HT-29 (cell line): ENCODE measurements around the gene SNRK. TPM values are rescaled to one million over a fixed set of nuclear protein-coding genes. Genes with fewer than 3 reads are reported as not detected.

Experiments
- DNase-seq: peaks from one replicate; pipeline ENCODE4 v3.0.0-alpha.2; 2015; ENCODE audit warnings: low spot score
- total RNA-seq: library from RNA; depleted of rRNA; stranded (reverse); fragments of >200 nt; shearing (Covaris generic); gene quantifications from 2 replicates; pipeline ENCODE4 v1.2.3, GENCODE V29; 2014

SNRK gene
- total RNA-seq, 1 experiment from 2014 or later: 8.0 TPM

- DNase-seq: no peak
These were observed 23.3 kb downstream of the SNRK start for GRCh38 chr3:43309372-43310305.

DNA sequence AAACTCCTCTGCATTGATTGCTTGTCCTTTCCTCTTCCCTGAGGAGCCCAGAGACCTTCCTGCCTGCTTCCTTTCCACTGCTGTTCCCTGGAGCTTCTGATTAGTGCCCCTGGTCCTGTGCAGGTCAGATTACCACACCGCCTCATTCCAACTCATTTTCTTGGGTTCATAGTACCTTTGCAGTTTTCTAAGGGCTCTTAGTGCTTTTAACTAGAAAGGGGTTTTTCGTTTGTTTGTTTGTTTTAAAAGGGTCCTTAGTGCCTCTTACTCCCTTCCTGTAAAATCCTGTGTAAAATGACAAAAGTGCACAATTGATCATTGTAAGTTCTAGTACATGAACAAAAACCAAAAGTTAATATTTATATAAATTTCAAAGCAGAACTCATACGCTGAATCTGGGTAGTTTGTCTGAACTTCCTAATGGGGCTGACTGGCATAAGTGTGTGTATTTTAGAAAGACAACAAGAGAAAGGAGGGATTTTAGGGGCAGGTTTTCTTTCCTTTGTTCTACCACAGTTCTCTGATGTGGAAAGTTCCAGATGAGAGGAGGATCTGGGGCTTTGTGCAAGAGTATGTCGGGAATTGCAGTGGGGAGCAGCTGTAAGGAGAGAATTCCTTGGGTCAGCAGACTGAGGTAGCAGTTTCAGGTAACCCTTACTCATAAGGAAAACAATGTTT lies 30.6 kb downstream of the SNRK start:
- no peak for DNase-seq

DNA sequence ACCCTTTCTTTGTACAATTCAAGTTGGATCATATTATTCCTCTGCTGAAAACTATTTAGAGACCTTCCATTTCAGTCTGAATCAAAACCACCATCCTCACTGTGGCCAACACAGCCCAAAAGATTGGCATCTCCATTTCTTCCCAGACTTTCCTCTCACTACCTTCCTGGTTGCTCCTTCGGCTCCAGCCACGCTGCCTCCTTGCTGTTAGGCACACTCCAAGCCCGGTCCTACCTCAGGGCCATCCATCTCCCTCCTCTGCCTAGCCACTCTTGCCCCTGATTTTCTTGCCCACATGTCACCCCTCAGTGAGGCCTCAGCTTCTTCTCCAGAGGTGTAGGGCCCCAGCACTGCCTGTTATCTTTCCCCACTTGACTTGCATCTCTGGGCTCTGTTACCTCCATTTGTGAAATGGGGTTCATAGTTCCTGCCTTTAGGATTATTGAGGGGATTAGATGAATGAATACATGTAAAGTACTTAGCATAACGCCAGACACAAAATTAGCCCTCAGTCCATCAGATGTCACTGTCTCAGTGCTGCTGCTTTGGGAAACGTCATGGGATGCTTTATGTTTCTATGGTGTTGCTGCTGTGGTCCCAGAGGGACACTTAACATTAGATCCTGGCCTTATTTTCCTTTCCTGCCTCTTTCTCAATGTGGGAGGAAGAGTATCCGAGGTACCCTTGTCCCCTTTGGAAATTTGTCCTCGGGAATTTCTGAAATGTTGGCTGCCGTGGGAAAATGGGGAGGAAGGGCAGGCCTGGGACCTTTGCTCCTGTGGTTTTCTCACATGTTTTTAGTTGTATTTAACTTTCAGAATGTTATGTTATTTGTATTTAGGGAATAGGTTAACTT lies 31.3 kb downstream of the SNRK start:
- DNase-seq: no peak

DNA sequence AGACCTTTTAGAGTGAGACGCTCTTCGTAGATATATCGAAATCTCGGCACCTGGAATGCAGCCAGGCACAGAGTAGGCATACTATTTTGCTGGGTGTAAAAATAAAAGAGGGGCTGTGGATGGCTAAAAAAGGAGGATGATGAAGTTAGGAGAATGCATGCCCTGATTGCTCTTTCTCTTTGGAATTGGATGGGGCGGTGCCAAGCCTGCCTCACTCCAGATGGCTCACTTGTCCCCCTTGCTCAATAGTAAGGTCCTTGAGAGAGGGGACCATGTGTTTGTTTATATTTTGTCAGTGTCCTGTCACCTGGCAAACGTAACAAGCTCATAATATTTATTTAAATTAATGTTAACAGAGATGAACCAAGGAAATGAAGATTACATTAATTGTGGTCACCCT lies 33.0 kb downstream of the SNRK start:
- no peak for DNase-seq

- DNase-seq: no peak
These were observed 33.5 kb downstream of the SNRK start for GRCh38 chr3:43319794-43320193.

GRCh38 chr3:43320288-43320687 lies 33.9 kb downstream of the SNRK start:
- no peak for DNase-seq

- no peak for DNase-seq
These were observed 37.2 kb downstream of the SNRK start for GRCh38 chr3:43323541-43323940.

DNA sequence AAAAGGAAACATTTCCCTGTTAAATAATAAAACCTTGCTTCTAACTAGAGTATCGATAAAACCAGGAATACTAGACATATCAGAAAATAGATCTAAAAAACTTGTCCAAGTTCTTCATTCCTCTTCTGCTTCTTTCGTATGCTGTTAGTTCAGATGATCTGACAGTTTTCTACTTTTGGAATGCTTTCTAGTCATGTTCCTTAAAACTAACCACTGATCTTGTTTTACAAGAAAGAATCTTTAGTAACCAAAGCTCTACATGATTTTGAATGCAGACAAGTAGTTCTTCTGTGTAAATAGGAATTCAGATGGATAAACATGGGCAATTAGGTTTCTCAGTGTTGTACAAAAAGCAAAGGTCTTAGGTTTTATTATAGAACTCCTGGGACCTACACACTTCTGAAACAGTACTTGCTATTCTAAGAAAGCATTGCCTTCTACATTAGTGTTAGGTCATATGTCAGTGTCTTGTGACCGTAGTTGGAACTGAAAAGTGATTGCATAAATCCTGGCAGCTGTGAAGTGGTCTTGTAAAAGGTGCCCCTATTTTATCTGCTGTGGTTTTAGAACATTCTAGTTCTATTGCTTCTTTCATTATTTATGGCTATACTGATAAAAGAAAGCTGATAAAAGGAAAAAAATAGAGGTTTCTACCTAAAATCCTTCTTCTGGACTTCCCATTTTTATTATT lies 40.7 kb downstream of the SNRK start:
- no peak for DNase-seq

GRCh38 chr3:43327582-43327979 lies 41.2 kb downstream of the SNRK start:
- no peak for DNase-seq

DNA sequence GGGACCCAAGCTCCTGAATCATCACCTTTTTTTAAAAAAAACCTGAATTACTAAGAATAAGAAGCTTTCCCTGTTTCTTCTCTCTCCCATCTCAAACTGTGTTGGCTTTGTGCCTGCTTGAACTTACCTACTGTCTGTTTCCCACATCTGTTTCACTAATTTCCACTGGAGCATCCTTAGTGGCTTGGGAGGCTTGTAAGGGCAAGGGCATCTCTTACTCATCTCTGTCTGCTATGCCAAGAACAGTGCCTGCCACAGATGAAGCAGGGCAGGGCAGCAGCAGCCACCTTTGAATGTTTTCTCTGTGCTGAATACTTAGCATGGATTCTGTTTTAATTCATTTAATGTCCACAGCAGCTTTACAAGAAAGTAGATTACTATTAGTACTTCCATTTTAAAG lies 42.3 kb downstream of the SNRK start:
- DNase-seq: no peak

- no peak for DNase-seq
These were observed 44.6 kb downstream of the SNRK start for GRCh38 chr3:43330981-43331380.

- no peak for DNase-seq
These were observed 45.0 kb downstream of the SNRK start for GRCh38 chr3:43331381-43331780.

DNA sequence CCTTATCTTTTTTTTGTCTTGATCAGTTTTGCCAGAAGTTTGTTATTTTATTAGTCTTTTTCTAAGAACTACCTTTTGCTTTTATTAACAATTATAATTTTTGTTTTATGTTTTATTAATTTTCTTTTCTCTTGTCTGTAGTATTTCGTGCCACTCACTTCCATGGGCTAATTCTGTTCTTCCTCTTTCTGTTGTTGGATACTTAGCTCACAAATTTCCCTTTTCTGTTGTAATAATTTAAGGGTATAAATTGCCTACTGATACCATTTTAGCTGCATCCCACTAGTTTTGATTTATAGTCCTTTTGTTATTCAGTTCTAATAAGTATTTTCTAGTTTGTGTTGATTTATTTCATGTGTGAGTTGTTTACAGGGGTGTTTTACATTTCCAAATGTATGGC lies 48.6 kb downstream of the SNRK start:
- DNase-seq: no peak

DNA sequence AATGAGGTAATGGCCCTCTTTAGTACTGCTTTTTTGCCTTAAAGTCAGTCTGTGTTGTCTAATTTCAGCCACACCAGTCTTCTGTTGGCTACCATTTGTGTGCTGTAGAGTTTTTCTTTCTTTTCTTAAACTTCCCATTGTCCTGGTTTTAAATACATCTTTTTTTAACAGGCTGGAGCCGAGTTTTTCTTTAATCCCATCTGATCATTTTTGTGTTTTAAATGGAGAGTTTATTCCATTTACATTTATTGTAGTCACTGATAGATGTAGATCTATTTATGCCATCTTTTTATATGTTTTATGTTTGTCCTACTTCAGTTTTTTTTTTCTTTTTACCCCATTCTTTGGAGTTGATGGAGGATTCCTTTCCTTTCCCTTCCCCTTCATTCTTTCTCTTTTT lies 49.5 kb downstream of the SNRK start:
- DNase-seq: no peak

DNA sequence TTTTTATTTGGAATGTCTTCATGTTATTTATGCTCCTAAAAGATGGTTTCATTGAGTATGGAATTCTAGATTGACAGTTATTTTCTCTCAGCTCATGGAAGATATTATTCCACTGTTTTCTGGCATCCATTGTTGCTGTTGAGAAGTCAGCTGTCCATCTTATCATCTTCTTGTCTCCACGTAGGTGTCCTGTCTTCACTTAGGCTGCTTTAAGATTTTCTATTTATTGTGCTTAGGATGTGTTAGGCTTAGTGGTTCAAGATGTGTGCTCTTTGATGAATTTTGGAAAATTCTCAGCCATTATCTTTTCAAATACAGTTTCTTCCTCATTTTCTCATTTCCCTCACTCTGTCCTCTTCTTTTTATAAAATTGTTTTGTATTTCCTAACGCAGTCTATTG lies 52.0 kb downstream of the SNRK start:
- DNase-seq: no peak

GRCh38 chr3:43340403-43340802 lies 54.1 kb downstream of the SNRK start:
- DNase-seq: no peak

DNA sequence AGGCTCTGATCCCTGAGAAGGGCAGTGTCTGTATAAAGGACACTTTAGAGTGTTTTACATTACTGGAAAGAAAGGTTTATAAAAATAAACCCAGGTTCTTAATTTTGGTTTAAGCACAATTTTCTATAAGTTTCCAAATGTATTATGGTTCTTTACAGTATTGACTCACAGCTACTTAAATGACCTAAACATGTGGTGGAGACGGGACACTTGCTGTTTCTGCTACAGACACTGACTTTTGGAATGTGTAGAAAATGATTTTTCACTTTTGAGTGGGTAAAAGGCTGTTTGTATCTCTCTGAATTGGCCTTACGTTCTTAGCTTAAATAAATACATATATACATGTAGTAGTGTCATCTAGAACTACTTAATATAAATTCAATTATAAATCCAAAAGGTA lies 55.4 kb downstream of the SNRK start:
- no peak for DNase-seq

DNA sequence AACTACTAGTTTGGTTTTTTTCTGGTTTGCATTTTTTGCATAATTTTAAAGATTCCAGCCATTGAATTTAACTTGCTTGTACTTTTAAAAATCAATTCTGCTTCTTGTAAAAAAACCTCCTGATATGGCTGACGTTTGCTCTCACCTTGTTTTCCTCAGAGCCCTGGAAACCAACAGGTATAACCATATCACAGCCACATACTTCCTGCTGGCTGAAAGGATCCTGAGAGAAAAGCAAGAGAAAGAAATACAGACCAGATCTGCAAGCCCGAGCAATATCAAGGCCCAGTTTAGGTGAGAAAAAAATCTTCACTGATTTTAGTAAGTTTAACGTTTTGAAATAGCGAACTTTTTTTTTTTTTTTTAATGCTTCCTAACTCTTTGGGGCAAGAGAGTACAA lies 56.8 kb downstream of the SNRK start:
- DNase-seq: no peak

GRCh38 chr3:43343815-43344214 lies 57.5 kb downstream of the SNRK start:
- DNase-seq: no peak

- no peak for DNase-seq
These were observed 58.2 kb downstream of the SNRK start for GRCh38 chr3:43344520-43344919.

GRCh38 chr3:43345246-43345645 lies 58.9 kb downstream of the SNRK start:
- DNase-seq: no peak

- DNase-seq: no peak
These were observed 59.5 kb downstream of the SNRK start for GRCh38 chr3:43345877-43346276.
